ENCODE measurements around the gene MOV10. TPM values are rescaled to one million over a fixed set of nuclear protein-coding genes. Genes with fewer than 3 reads are reported as not detected.

The MOV10 gene
- total RNA-seq, 1 donor = 38.7 TPM

GRCh38 chr1:112704934-112705627, 30.6 kb downstream of the MOV10 start:
- Histone ChIP-seq H3K4me3 (ENCODE audit: insufficient read depth, low read length) (peak overlapping the region; percentile 93), H3K4me2 (ENCODE audit: insufficient read depth, low read length) (peak overlapping the region; percentile 96), H2AFZ (ENCODE audit: low read length) (no peak overlapping the region), H3K9me3 (ENCODE audit: low read depth, low read length) (no peaks in the 10 kb centered on the region), H3K27me3 (ENCODE audit: insufficient read depth, low read length) (no peaks in the 10 kb centered on the region), H3K79me2 (ENCODE audit: insufficient read depth, low read length) (peaks cover 58% of the 10 kb centered on the region), H3K27ac (ENCODE audit: low read depth, low read length) (peak overlapping the region; percentile 91), H3K4me1 (ENCODE audit: insufficient read depth, low read length) (peaks cover 62% of the 10 kb centered on the region), H4K20me1 (ENCODE audit: insufficient read depth, low read length) (peaks cover 50% of the 10 kb centered on the region), H3K36me3 (ENCODE audit: insufficient read depth, low read length) (peaks cover 38% of the 10 kb centered on the region)
- DNase-seq (ENCODE audit: insufficient read length, low spot score, missing footprints) = peak; percentile 99
- no peak for TF ChIP-seq CTCF (IDR thresholded peaks at IDR 0.05; ENCODE audit: extremely low read depth, low read depth, low read length)

GRCh38 chr1:112706505-112707220, 32.2 kb downstream of the MOV10 start, which contains the start of gene RHOC:
Gene RHOC (minus strand): TSS chr1:112707127. CDS start chr1:112703799, 3,328 bp downstream.
- DNase-seq (ENCODE audit: insufficient read length, low spot score, missing footprints) = peak; percentile 98
- TF ChIP-seq CTCF (IDR thresholded peaks at IDR 0.05; ENCODE audit: extremely low read depth, low read depth, low read length) = no peak
- Histone ChIP-seq H3K4me2 (ENCODE audit: insufficient read depth, low read length) (peak within 1 kb of the TSS; percentile 96), H3K4me1 (ENCODE audit: insufficient read depth, low read length) (peaks cover 46% of the 10 kb centered on the region), H3K9me3 (ENCODE audit: low read depth, low read length) (no peaks in the 10 kb centered on the region), H3K79me2 (ENCODE audit: insufficient read depth, low read length) (peaks cover 57% of the 10 kb centered on the region), H3K27me3 (ENCODE audit: insufficient read depth, low read length) (no peaks in the 10 kb centered on the region), H4K20me1 (ENCODE audit: insufficient read depth, low read length) (peaks cover 41% of the 10 kb centered on the region), H3K27ac (ENCODE audit: low read depth, low read length) (peak within 1 kb of the TSS; percentile 91), H3K4me3 (ENCODE audit: insufficient read depth, low read length) (peak within 1 kb of the TSS; percentile 93), H3K36me3 (ENCODE audit: insufficient read depth, low read length) (peaks cover 28% of the 10 kb centered on the region), H2AFZ (ENCODE audit: low read length) (peak within 1 kb of the TSS; percentile 79)

GRCh38 chr1:112707221-112708001, 33.0 kb downstream of the MOV10 start:
- peaks cover 36% of the 10 kb centered on the region for H4K20me1 ChIP-seq (ENCODE audit: insufficient read depth, low read length)
- H3K27ac ChIP-seq (ENCODE audit: low read depth, low read length) = no peak overlapping the region
- peak; percentile 99 for DNase-seq (ENCODE audit: insufficient read length, low spot score, missing footprints)
- peaks cover 50% of the 10 kb centered on the region for H3K79me2 ChIP-seq (ENCODE audit: insufficient read depth, low read length)
- H3K4me3 ChIP-seq (ENCODE audit: insufficient read depth, low read length) = peak overlapping the region; percentile 93
- no peaks in the 10 kb centered on the region for H3K27me3 ChIP-seq (ENCODE audit: insufficient read depth, low read length)
- H3K4me1 ChIP-seq (ENCODE audit: insufficient read depth, low read length) = peaks cover 39% of the 10 kb centered on the region
- H2AFZ ChIP-seq (ENCODE audit: low read length) = peak overlapping the region; percentile 79
- H3K9me3 ChIP-seq (ENCODE audit: low read depth, low read length) = no peaks in the 10 kb centered on the region
- TF ChIP-seq CTCF (IDR thresholded peaks at IDR 0.05; ENCODE audit: extremely low read depth, low read depth, low read length) = peak; percentile 88
- H3K36me3 ChIP-seq (ENCODE audit: insufficient read depth, low read length) = peaks cover 20% of the 10 kb centered on the region
- H3K4me2 ChIP-seq (ENCODE audit: insufficient read depth, low read length) = peak overlapping the region; percentile 96
